Peyer's patch (tissue), 4 donors: Measurements from ENCODE around the gene LAMB1.

Experiments used
- CTCF ChIP-seq, 6 experiments: fragments of 450-650 bp in 4 of 6; fragments of 200-600 bp in 2 of 6; sonication (generic) in 1 of 6; IDR thresholded peaks; one replicate each; pipeline ENCODE4 v1.5.1; 2017 to 2019; ENCODE audit warnings: antibody characterized with exemption in 6 of 6, mild to moderate bottlenecking in 3 of 6, moderate library complexity in 1 of 6
- POLR2A ChIP-seq, 2 donors: fragments of 450-650 bp; IDR thresholded peaks; one replicate each; pipeline ENCODE4 v1.5.1; 2017; ENCODE audit warnings: antibody characterized with exemption in 2 of 2, mild to moderate bottlenecking in 2 of 2, moderate library complexity in 2 of 2

GRCh38 chr7:108008240-108008639 lies 5.3 kb upstream of the LAMB1 start:
- TF ChIP-seq CTCF (IDR thresholded peaks at IDR 0.05) (no peak), POLR2A (IDR thresholded peaks at IDR 0.05) (no peak)
